Type B pancreatic cell (in vitro differentiated cells): ENCODE data around the gene LGSN. TPM values are rescaled to one million over a fixed set of nuclear protein-coding genes. Genes with fewer than 3 reads are reported as not detected.
"Not testable (repeated sequence)": the region's sequence is repeated elsewhere in the genome, so short reads cannot be mapped to it uniquely, and the experiment has no call there.

Experiments
- DNase-seq: peaks from one replicate; pipeline ENCODE4 v3.0.0; 2021; ENCODE audit warnings: mixed read lengths; ENCODE audit not compliant: unreplicated experiment; ENCODE audit errors: extremely low spot score
- H3K27ac Mint-ChIP-seq: 2 replicates; pipeline ENCODE4 v1.8.0; 2021; ENCODE audit warnings: mild to moderate bottlenecking, mixed read lengths
- H3K27me3 Mint-ChIP-seq: 2 replicates; pipeline ENCODE4 v1.8.0; 2021; ENCODE audit warnings: mixed read lengths
- H3K36me3 Mint-ChIP-seq: 2 replicates; pipeline ENCODE4 v1.8.0; 2021; ENCODE audit warnings: mixed read lengths
- H3K4me1 Mint-ChIP-seq: one replicate; pipeline ENCODE4 v1.8.0; 2021; ENCODE audit warnings: mixed read lengths; ENCODE audit not compliant: unreplicated experiment
- H3K4me3 Mint-ChIP-seq: 2 replicates; pipeline ENCODE4 v1.8.0; 2021; ENCODE audit warnings: mild to moderate bottlenecking, mixed read lengths
- H3K9me3 Mint-ChIP-seq: 2 replicates; pipeline ENCODE4 v1.8.0; 2021; ENCODE audit warnings: mixed read lengths
- CTCF ChIP-seq: fragments of 200-600 bp; sonication (generic); conservative IDR thresholded peaks from 2 replicates; pipeline ENCODE4 v1.5.0; 2021; ENCODE audit warnings: antibody characterized with exemption, mild to moderate bottlenecking
- long read RNA-seq: library from polyadenylated mRNA; unstranded; transcript quantifications from one replicate; pipeline ENCODE4 v2.0.0, GENCODE V29; 2020
- total RNA-seq: library from RNA; stranded (reverse); gene quantifications from 2 replicates; pipeline ENCODE4 v1.2.1, GENCODE V29; 2021; ENCODE audit warnings: low replicate concordance

LGSN gene
- 0.10 TPM in 1 of 2 replicates, not detected in the other for total RNA-seq
- long read RNA-seq, partial matches to known transcripts = 0 of 1 reads
- long read RNA-seq, other reads (novel, unspliced or antisense) = 1 of 1 reads

- Mint-ChIP-seq H3K27ac (no peak within 1 kb of the TSS), H3K4me3 (no peak within 1 kb of the TSS), H3K27me3 (no peaks in the 10 kb centered on the region), H3K36me3 (no peaks in the 10 kb centered on the region), H3K4me1 (no peaks in the 10 kb centered on the region), H3K9me3 (no peaks in the 10 kb centered on the region)
- DNase-seq = no peak
- TF ChIP-seq CTCF = no peak
Measured at GRCh38 chr6:63319939-63320338, at the start of gene LGSN. TSS of gene LGSN (minus strand) at chr6:63319983. CDS start at chr6:63319943, 40 bp downstream.

GRCh38 chr6:63368347-63368746 is 48.6 kb upstream of the LGSN start:
- no peaks in the 10 kb centered on the region for H3K4me1 Mint-ChIP-seq
- no peak for TF ChIP-seq CTCF
- no peak overlapping the region for H3K4me3 Mint-ChIP-seq
- H3K27me3 Mint-ChIP-seq = peaks cover 10% of the 10 kb centered on the region
- peaks cover 2% of the 10 kb centered on the region for H3K9me3 Mint-ChIP-seq
- H3K36me3 Mint-ChIP-seq = no peaks in the 10 kb centered on the region
- DNase-seq = no peak
- H3K27ac Mint-ChIP-seq = no peak overlapping the region

GRCh38 chr6:63362500-63363120 is 42.8 kb upstream of the LGSN start:
- not testable (repeated sequence) for H3K4me1 Mint-ChIP-seq, H3K27me3 Mint-ChIP-seq, H3K9me3 Mint-ChIP-seq, H3K4me3 Mint-ChIP-seq, H3K27ac Mint-ChIP-seq, H3K36me3 Mint-ChIP-seq, DNase-seq

GRCh38 chr6:63357384-63357783 is 37.6 kb upstream of the LGSN start:
- not testable (repeated sequence) for H3K27me3 Mint-ChIP-seq, H3K27ac Mint-ChIP-seq, DNase-seq, H3K4me3 Mint-ChIP-seq, H3K36me3 Mint-ChIP-seq, H3K9me3 Mint-ChIP-seq, H3K4me1 Mint-ChIP-seq

- H3K27me3 Mint-ChIP-seq = no peaks in the 10 kb centered on the region
- DNase-seq = no peak
Measured at GRCh38 chr6:63355632-63356031, 35.8 kb upstream of the LGSN start.

GRCh38 chr6:63353286-63353630 is 33.5 kb upstream of the LGSN start:
- Mint-ChIP-seq H3K4me3 (no peak overlapping the region), H3K9me3 (no peaks in the 10 kb centered on the region), H3K36me3 (no peaks in the 10 kb centered on the region), H3K27ac (no peak overlapping the region), H3K27me3 (no peaks in the 10 kb centered on the region), H3K4me1 (no peaks in the 10 kb centered on the region)
- no peak for TF ChIP-seq CTCF
- DNase-seq = no peak

More at GRCh38 chr6:63355632-63356031, 35.8 kb upstream of the LGSN start:
- Mint-ChIP-seq H3K4me1 (no peaks in the 10 kb centered on the region), H3K9me3 (no peaks in the 10 kb centered on the region), H3K36me3 (no peaks in the 10 kb centered on the region), H3K4me3 (no peak overlapping the region), H3K27ac (no peak overlapping the region)
- no peak for TF ChIP-seq CTCF
